GM20000 (cell line): ENCODE results near the gene ORAI3.
A peak's percentile ranks its signal among the peaks of the same experiment; 100 is the strongest.

ENCODE experiments used
- DNase-seq: peaks from one replicate; pipeline ENCODE4 v3.0.0; 2012; ENCODE audit warnings: low spot score
- TF ChIP-seq, protein P1 (sequence below): IDR thresholded peaks from 2 replicates; pipeline ENCODE4 v1.5.1; 2012; ENCODE audit warnings: mild to moderate bottlenecking, control low read depth; ENCODE audit errors: extremely low read depth, missing control alignments

ORAI3 gene

DNA sequence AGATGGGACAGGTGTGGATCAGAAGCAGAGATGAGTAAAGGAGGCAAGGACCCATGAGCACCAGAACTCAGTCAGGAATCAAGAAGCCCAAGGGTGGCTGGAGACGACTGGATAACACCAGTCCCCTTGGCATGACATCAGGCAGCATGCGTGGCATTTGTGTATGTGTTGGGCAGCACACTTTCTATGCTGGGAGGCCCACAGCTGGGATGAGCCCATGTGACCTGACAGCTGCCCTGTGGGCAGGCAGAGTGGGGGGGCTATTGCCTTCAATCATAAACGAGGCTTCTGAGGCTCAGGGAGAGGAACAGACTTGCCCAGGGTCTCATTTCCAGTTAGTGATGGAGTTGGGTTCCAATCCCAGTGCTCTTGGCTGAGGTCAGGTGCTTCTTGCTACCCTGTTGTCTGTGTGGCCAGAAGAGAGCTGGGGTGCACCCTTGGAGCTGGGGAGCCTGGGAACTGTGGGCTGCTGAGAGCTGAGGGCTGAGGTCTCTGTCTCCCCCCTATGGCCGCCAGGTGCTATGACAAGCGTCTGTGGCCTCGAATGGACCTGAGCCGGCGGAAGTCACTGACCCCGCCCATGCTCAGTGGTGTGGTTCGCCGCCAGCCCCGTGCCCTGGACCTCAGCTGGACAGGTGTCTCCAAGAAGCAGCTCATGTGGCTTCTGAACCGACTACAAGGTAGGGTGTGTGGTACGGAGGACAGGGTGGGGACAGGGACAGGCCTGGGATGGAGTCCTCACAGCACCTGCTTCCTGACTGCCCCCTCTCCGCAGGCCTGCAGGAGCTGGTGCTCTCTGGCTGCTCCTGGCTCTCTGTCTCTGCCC, 7.1 kb upstream of the ORAI3 start:
- DNase-seq = peak; percentile 91
- TF ChIP-seq, protein P1, sequence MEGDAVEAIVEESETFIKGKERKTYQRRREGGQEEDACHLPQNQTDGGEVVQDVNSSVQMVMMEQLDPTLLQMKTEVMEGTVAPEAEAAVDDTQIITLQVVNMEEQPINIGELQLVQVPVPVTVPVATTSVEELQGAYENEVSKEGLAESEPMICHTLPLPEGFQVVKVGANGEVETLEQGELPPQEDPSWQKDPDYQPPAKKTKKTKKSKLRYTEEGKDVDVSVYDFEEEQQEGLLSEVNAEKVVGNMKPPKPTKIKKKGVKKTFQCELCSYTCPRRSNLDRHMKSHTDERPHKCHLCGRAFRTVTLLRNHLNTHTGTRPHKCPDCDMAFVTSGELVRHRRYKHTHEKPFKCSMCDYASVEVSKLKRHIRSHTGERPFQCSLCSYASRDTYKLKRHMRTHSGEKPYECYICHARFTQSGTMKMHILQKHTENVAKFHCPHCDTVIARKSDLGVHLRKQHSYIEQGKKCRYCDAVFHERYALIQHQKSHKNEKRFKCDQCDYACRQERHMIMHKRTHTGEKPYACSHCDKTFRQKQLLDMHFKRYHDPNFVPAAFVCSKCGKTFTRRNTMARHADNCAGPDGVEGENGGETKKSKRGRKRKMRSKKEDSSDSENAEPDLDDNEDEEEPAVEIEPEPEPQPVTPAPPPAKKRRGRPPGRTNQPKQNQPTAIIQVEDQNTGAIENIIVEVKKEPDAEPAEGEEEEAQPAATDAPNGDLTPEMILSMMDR = peak; percentile 80

DNA sequence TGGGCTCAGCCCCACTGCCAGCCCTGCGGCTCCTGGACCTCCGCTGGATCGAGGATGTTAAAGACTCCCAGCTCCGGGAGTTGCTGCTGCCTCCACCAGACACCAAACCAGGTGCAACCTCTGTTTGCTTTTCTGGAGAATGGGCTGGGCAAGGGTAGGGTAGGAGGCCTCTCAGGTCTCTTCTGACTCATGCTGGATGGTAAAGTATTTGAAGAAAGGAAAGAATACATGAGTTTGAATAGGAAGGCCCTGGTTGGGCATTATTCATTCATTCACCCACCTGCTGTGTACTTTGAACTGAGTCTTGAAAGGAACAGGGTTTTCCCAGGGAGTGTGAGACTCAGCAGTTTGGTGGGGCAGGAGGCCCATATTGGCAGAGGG, 6.5 kb upstream of the ORAI3 start:
- no peak for DNase-seq
- TF ChIP-seq, protein P1 = no peak

DNA sequence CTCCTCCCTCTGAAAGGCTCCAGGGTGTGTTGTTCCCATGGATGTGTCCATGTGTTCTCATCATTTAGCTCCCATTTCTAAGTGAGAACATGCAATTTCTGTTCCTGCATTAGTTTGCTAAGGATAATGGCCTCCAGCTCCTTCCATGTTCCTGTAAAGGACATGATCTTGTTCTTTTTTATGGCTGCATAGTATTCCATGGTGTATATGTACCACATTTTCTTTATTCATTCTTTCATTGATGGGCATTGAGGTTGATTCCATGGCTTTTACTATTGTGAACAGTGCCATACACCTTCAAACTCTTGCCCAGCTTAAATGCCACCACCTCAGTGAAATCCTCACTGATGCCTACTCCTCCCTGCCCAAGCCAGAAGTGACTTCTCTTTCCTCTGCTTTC, 4.5 kb upstream of the ORAI3 start:
- TF ChIP-seq, protein P1 = no peak
- DNase-seq = no peak

DNA sequence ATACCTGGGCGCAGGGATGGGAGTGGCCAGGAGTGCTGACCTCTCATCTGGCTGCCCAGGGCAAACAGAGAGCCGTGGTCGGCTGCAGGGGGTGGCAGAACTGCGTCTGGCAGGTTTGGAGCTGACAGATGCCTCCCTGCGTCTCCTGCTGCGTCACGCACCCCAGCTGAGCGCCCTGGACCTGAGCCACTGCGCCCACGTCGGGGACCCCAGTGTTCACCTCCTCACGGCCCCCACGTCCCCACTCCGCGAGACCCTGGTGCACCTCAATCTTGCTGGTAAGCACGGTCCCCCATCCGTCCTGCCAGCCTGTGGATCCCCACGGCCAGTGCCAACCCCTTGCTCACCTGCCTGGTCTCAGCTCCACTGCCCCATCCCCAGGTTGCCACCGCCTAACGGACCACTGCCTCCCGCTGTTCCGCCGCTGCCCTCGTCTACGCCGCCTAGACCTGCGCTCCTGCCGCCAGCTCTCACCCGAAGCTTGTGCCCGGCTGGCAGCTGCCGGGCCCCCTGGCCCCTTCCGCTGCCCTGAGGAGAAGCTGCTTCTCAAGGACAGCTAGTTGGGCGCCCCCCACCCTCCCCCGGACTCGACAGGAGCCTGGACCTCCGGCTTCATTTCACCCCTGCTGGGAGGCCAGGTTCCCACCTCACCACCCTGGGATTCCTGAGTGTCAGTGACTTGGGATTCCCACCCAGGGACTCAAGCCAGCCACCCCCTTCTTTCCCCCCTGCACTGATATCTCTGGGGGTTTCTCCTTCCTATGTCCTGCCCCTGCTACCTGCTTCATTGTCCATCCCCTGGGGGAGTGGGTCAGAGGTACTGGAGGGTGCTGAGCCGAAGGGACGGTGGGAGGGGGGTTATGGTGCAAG, 2.0 kb upstream of the ORAI3 start:
- TF ChIP-seq, protein P1 = no peak
- no peak for DNase-seq

DNA sequence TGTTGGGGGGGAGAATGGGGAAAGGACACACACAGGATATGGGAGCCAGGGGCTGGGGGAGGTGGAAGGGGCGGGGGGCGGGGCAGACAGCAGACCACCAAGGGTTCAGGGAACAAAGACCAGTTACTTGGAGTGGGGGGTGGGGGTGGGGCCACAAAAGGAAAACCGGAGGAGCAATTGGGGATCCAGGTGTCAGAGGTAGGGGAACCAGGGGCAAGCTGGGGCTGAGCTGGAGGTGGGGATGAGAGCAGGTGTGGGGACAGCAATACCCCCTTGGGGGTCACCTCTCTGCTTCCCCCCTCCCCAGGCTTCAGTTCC, 1.4 kb upstream of the ORAI3 start:
- no peak for DNase-seq
- TF ChIP-seq, protein P1 = no peak

DNA sequence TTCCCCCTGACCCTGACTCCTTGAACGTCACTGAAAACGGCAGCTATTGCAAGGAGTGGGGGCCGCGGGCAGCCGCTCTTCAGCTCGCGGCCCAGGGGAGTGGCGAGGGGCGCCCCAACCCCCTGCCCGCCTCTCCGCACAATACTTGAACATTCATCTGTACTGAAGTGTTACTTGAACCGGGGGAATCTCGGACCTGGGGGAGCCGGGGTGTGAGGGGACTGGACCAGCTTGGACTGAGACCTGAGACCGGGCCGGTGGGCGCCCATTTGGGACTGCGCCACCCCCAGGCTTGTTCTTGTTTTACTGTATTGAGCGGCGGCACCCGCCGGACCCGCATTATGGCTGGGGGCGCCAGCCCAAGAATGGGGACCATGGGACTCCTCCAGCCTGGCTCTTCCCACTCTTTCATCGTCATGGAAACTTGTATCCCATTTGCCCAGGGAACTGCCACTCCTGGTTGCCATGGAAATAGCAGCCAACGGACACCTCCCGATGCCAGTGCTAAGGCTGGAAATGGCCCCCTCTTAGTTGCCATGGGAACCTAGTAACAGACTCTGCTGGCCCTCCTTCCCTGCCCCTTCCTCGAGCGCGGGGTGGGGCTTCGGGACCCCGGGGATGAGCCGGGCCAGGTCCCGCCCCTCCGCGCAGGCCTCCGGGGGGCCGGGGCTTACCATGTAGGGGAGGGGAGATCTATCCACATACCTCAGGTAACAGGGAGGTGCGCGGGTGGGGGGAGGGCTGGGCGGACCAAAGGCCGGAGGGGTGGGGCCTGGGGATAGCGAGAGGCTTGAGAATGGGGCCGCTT, 805 bp upstream of the ORAI3 start:
- TF ChIP-seq, protein P1 = no peak
- DNase-seq = peak; percentile 69
